Progenitor cell of endocrine pancreas (in vitro differentiated cells): ENCODE data around the gene DOCK2. TPM values are rescaled to one million over a fixed set of nuclear protein-coding genes. Genes with fewer than 3 reads are reported as not detected.

ENCODE experiments used
- DNase-seq: peaks from one replicate; pipeline ENCODE4 v3.0.0; 2021; ENCODE audit warnings: low spot score; ENCODE audit not compliant: unreplicated experiment
- H3K27ac Mint-ChIP-seq: 2 replicates; pipeline ENCODE4 v1.8.0; 2021; ENCODE audit warnings: mild to moderate bottlenecking, moderate library complexity, mixed read lengths
- H3K27me3 Mint-ChIP-seq: 2 replicates; pipeline ENCODE4 v1.8.0; 2021; ENCODE audit warnings: mixed read lengths
- H3K36me3 Mint-ChIP-seq: 2 replicates; pipeline ENCODE4 v1.8.0; 2022; ENCODE audit warnings: mixed read lengths; ENCODE audit not compliant: insufficient read depth
- H3K4me1 Mint-ChIP-seq: 2 replicates; pipeline ENCODE4 v1.8.0; 2021; ENCODE audit warnings: low read depth, mixed read lengths
- H3K4me3 Mint-ChIP-seq: 2 replicates; pipeline ENCODE4 v1.8.0; 2021; ENCODE audit warnings: low read depth, mild to moderate bottlenecking, moderate library complexity, mixed read lengths
- H3K9me3 Mint-ChIP-seq: 2 replicates; pipeline ENCODE4 v1.8.0; 2021; ENCODE audit warnings: low read depth, mixed read lengths
- CTCF ChIP-seq: fragments of 200-600 bp; sonication (generic); IDR thresholded peaks from one replicate; pipeline ENCODE4 v1.5.0; 2021; ENCODE audit warnings: antibody characterized with exemption, mild to moderate bottlenecking; ENCODE audit not compliant: unreplicated experiment
- total RNA-seq: library from RNA; stranded (reverse); gene quantifications from 2 replicates; pipeline ENCODE4 v1.2.1, GENCODE V29; 2021

DOCK2 gene
- total RNA-seq, 1 donor from 2014 or later: not detected

GRCh38 chr5:170008376-170008775, 371.3 kb downstream of the DOCK2 start:
- Mint-ChIP-seq H3K9me3 (no peaks in the 10 kb centered on the region), H3K27me3 (peaks cover 18% of the 10 kb centered on the region), H3K4me3 (no peak overlapping the region), H3K27ac (no peak overlapping the region), H3K4me1 (peaks cover 1% of the 10 kb centered on the region), H3K36me3 (no peaks in the 10 kb centered on the region)
- no peak for TF ChIP-seq CTCF
- no peak for DNase-seq

DNA sequence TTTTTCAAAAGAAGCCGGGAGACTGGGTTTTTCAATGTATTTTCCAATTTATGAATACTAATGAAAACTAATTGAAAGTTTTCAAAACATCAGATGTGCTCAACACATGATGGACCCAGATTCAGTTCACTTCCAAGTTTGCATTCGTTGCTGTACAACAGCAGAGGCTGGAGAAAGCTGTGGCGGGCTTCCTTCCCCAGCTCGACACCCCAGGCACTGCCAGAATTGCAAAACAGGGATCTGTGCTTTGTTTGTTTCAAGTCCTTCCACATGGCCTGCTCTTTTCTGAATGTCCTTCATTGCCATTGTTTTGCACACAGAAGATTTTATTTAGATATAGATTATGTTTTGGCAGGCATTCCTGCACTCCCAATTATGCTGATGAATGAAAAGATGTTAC, 373.5 kb downstream of the DOCK2 start:
- Mint-ChIP-seq H3K27ac (no peak overlapping the region), H3K4me1 (peaks cover 5% of the 10 kb centered on the region), H3K4me3 (no peak overlapping the region), H3K36me3 (no peaks in the 10 kb centered on the region), H3K9me3 (no peaks in the 10 kb centered on the region), H3K27me3 (peaks cover 18% of the 10 kb centered on the region)
- no peak for TF ChIP-seq CTCF
- DNase-seq: no peak

DNA sequence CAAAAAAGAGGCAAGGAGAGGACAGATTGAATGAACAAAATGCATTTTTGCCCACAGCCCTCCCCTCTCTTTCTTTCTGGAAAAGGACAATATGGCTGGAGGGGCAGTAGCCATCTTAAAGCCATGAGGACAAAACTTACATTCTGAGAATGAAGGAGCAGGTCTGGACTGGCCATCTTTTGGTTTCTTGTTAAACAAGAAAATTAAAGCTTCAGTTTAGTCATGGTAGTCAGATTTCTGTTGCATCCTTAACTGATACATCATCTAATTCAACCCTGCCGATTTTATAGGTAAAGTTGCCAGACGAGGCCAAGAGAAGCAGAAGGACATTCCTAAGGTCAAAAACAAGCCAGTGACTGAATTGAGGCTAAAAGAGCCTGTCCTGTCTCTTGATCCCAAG, 374.7 kb downstream of the DOCK2 start:
- Mint-ChIP-seq H3K4me3 (no peak overlapping the region), H3K4me1 (peaks cover 3% of the 10 kb centered on the region), H3K27me3 (peaks cover 21% of the 10 kb centered on the region), H3K9me3 (no peaks in the 10 kb centered on the region), H3K27ac (no peak overlapping the region), H3K36me3 (no peaks in the 10 kb centered on the region)
- no peak for DNase-seq
- no peak for TF ChIP-seq CTCF

DNA sequence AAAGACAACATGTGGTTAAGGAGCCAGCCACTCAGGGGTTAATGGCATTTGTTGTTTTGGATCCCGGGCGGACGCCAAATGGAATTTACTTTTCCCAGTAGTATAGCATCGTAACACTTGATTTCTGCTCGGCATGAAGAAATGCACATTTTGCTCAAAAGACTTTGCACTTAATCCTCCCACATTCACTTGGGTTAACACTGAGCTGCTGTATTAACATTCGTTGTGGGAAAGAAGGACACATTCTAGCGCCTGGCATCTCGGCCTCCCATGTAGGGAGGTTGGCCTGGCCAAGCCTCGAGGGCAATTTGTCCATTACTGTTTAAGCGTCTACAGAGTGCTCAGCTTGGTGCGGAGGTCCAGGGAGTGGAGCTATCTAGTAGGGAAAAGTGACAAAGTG, 375.5 kb downstream of the DOCK2 start:
- DNase-seq: no peak
- Mint-ChIP-seq H3K4me3 (no peak overlapping the region), H3K36me3 (no peaks in the 10 kb centered on the region)

GRCh38 chr5:170020423-170020822, 383.3 kb downstream of the DOCK2 start:
- no peaks in the 10 kb centered on the region for H3K36me3 Mint-ChIP-seq
- TF ChIP-seq CTCF: no peak
- DNase-seq: no peak
- H3K27me3 Mint-ChIP-seq: peaks cover 45% of the 10 kb centered on the region
- no peak overlapping the region for H3K27ac Mint-ChIP-seq
- no peaks in the 10 kb centered on the region for H3K9me3 Mint-ChIP-seq
- no peaks in the 10 kb centered on the region for H3K4me1 Mint-ChIP-seq
- no peak overlapping the region for H3K4me3 Mint-ChIP-seq

More for the DNA sequence above, 375.5 kb downstream of the DOCK2 start:
- Mint-ChIP-seq H3K9me3 (no peaks in the 10 kb centered on the region), H3K27me3 (peaks cover 21% of the 10 kb centered on the region), H3K4me1 (peaks cover 3% of the 10 kb centered on the region), H3K27ac (no peak overlapping the region)
- TF ChIP-seq CTCF: no peak
